Smooth muscle cell (in vitro differentiated cells): Measurements from ENCODE around the gene SLC25A38. TPM values are rescaled to one million over a fixed set of nuclear protein-coding genes. Genes with fewer than 3 reads are reported as not detected.

Source experiments
- DNase-seq: peaks from one replicate; lab custom pipeline; 2025; ENCODE audit not compliant: unreplicated experiment; lab: John Stamatoyannopoulos, UW
- H2AFZ ChIP-seq: fragments of 200-600 bp; sonication (generic); 2 replicates; pipeline ENCODE4 v1.6.0; 2016; ENCODE audit warnings: antibody characterized with exemption, low read depth, mild to moderate bottlenecking
- H3F3A ChIP-seq: fragments of 200-600 bp; sonication (generic); 2 replicates; pipeline ENCODE4 v1.6.0; 2017; ENCODE audit warnings: antibody characterized with exemption, low read depth
- H3K27ac ChIP-seq: fragments of 200-600 bp; sonication (generic); 2 replicates; pipeline ENCODE4 v1.5.1; 2016; ENCODE audit warnings: low read depth, mild to moderate bottlenecking
- H3K27me3 ChIP-seq: fragments of 200-600 bp; sonication (generic); 2 replicates; pipeline ENCODE4 v1.6.1; 2016; ENCODE audit warnings: low read depth, mild to moderate bottlenecking
- H3K36me3 ChIP-seq: fragments of 200-600 bp; sonication (generic); 2 replicates; pipeline ENCODE4 v1.5.1; 2016; ENCODE audit warnings: low read depth
- H3K4me1 ChIP-seq: fragments of 200-600 bp; sonication (generic); 2 replicates; pipeline ENCODE4 v1.5.1; 2016; ENCODE audit warnings: low read depth
- H3K4me2 ChIP-seq: fragments of 200-600 bp; sonication (generic); 2 replicates; pipeline ENCODE4 v1.6.0; 2016; ENCODE audit warnings: mild to moderate bottlenecking
- H3K4me3 ChIP-seq: fragments of 200-600 bp; sonication (generic); 2 replicates; pipeline ENCODE4 v1.5.1; 2016; ENCODE audit warnings: mild to moderate bottlenecking
- H3K79me2 ChIP-seq: fragments of 200-600 bp; sonication (generic); 2 replicates; pipeline ENCODE4 v1.6.0; 2016; ENCODE audit warnings: low read depth, mild to moderate bottlenecking
- H3K9ac ChIP-seq: fragments of 200-600 bp; sonication (generic); 2 replicates; pipeline ENCODE4 v1.6.0; 2016; ENCODE audit warnings: low read depth
- H3K9me3 ChIP-seq: fragments of 200-600 bp; sonication (generic); replicated peaks from 2 replicates; pipeline ENCODE4 v1.5.1; 2016; ENCODE audit warnings: low read depth
- H4K20me1 ChIP-seq: fragments of 200-600 bp; sonication (generic); 2 replicates; pipeline ENCODE4 v1.6.0; 2016; ENCODE audit warnings: low read depth
- CTCF ChIP-seq: fragments of 200-600 bp; sonication (generic); IDR thresholded peaks from 2 replicates; pipeline ENCODE4 v1.5.1; 2017; ENCODE audit warnings: borderline replicate concordance, mild to moderate bottlenecking, antibody characterized with exemption; ENCODE audit not compliant: insufficient read depth, poor library complexity, severe bottlenecking
- WGBS: methylation state at CpG from one replicate; pipeline ENCODE4 v1.1.7; 2016; ENCODE audit warnings: low lambda C conversion rate; 5-methylcytosine and 5-hydroxymethylcytosine counted together
- polyA plus RNA-seq: library from polyadenylated mRNA; unstranded; fragments of >200 nt; fragmentation: Nextera tagmentation; extraction: Ambion mirVana; gene quantifications from 2 replicates; pipeline ENCODE4 v1.2.1, GENCODE V29; 2016
- total RNA-seq: library from RNA; depleted of rRNA; stranded (reverse); fragments of >200 nt; gene quantifications from 2 replicates; pipeline ENCODE4 v1.2.3, GENCODE V29; 2014

Gene SLC25A38
- total and polyA plus RNA-seq, 2 experiments from 2014 or later: 19.1 to 22.2 TPM

GRCh38 chr3:39408493-39409372 is 25.6 kb downstream of the SLC25A38 start:
- H3K79me2 ChIP-seq: peaks cover 28% of the 10 kb centered on the region
- H3K27ac ChIP-seq: no peak overlapping the region

GRCh38 chr3:39409514-39410136 is 26.5 kb downstream of the SLC25A38 start:
- Histone ChIP-seq H3K9ac (no peak overlapping the region), H3K4me1 (peaks cover 12% of the 10 kb centered on the region), H3K36me3 (peaks cover 9% of the 10 kb centered on the region), H3K27me3 (no peaks in the 10 kb centered on the region), H3K4me3 (no peak overlapping the region), H4K20me1 (peaks cover 58% of the 10 kb centered on the region), H3K27ac (peak overlapping the region; percentile 23), H3K9me3 (no peaks in the 10 kb centered on the region), H3K79me2 (peaks cover 28% of the 10 kb centered on the region), H3F3A (peaks cover 56% of the 10 kb centered on the region), H2AFZ (no peak overlapping the region), H3K4me2 (no peak overlapping the region)
- no peak for TF ChIP-seq CTCF
- DNase-seq: no peak
- WGBS: 81% methylated on average over 7 of the region's 7 CpGs

More at GRCh38 chr3:39408493-39409372, 25.6 kb downstream of the SLC25A38 start:
- H3K36me3 ChIP-seq: peaks cover 9% of the 10 kb centered on the region
- peaks cover 47% of the 10 kb centered on the region for H3F3A ChIP-seq
- DNase-seq: no peak
- peak overlapping the region; percentile 86 for H3K4me2 ChIP-seq
- peaks cover 12% of the 10 kb centered on the region for H3K4me1 ChIP-seq
- peaks cover 58% of the 10 kb centered on the region for H4K20me1 ChIP-seq
- no peak overlapping the region for H3K9ac ChIP-seq
- 83% methylated on average over 21 of the region's 21 CpGs for WGBS
- no peaks in the 10 kb centered on the region for H3K9me3 ChIP-seq
- TF ChIP-seq CTCF: no peak
- H3K4me3 ChIP-seq: no peak overlapping the region
- no peak overlapping the region for H2AFZ ChIP-seq
- H3K27me3 ChIP-seq: no peaks in the 10 kb centered on the region

- no peak for TF ChIP-seq CTCF
- H3K36me3 ChIP-seq: peaks cover 9% of the 10 kb centered on the region
- H3K9me3 ChIP-seq: no peaks in the 10 kb centered on the region
- peaks cover 12% of the 10 kb centered on the region for H3K4me1 ChIP-seq
- no peak for DNase-seq
- H3F3A ChIP-seq: peaks cover 59% of the 10 kb centered on the region
- H3K9ac ChIP-seq: no peak overlapping the region
- no peak overlapping the region for H3K4me3 ChIP-seq
- H3K27me3 ChIP-seq: no peaks in the 10 kb centered on the region
- H2AFZ ChIP-seq: no peak overlapping the region
- 96% methylated on average over 7 of the region's 7 CpGs for WGBS
- no peak overlapping the region for H3K27ac ChIP-seq
- H4K20me1 ChIP-seq: peaks cover 58% of the 10 kb centered on the region
- H3K4me2 ChIP-seq: no peak overlapping the region
- H3K79me2 ChIP-seq: peaks cover 28% of the 10 kb centered on the region
These were observed 27.7 kb downstream of the SLC25A38 start for GRCh38 chr3:39410893-39411292.
